Stimulated activated CD4-positive, alpha-beta T cell treated with anti-CD3 and anti-CD28 coated beads, Interleukin-12 subunit alpha, Interleukin-12 subunit beta, amount 100 ng/mL, for 24 hours (primary cell): ENCODE data around the gene THOC2.
"Not testable (repeated sequence)": the region's sequence is repeated elsewhere in the genome, so short reads cannot be mapped to it uniquely, and the experiment has no call there.

ENCODE experiments used
- DNase-seq, 2 experiments: peaks; one replicate each; pipeline ENCODE4 v3.0.0-alpha.2; 2020; ENCODE audit warnings: low read depth in 2 of 2

The THOC2 gene

GRCh38 chrX:123732670-123733363, at the start of gene THOC2:
TSS of gene THOC2 (minus strand) at chrX:123733052. CDS start at chrX:123733022, 30 bp downstream.
- peak; percentile 65 to 73 for DNase-seq

GRCh38 chrX:123781786-123782185, 48.9 kb upstream of the THOC2 start:
- DNase-seq = not testable (repeated sequence)

GRCh38 chrX:123779908-123780396, 47.1 kb upstream of the THOC2 start:
- no peak for DNase-seq

- no peak for DNase-seq
Measured at GRCh38 chrX:123773258-123773988, 40.6 kb upstream of the THOC2 start.

GRCh38 chrX:123771449-123772064, 38.7 kb upstream of the THOC2 start:
- DNase-seq = no peak

- peak; percentile 37 to 70 for DNase-seq
Measured at GRCh38 chrX:123764967-123765871, 32.4 kb upstream of the THOC2 start.

- DNase-seq = not testable (repeated sequence)
Measured at GRCh38 chrX:123759849-123760248, 27.0 kb upstream of the THOC2 start.

- DNase-seq = not testable (repeated sequence)
Measured at GRCh38 chrX:123757794-123758193, 24.9 kb upstream of the THOC2 start.

- DNase-seq = no peak
Measured at GRCh38 chrX:123756320-123756719, 23.5 kb upstream of the THOC2 start.

GRCh38 chrX:123755107-123755506, 22.3 kb upstream of the THOC2 start:
- DNase-seq = no peak

GRCh38 chrX:123753656-123754350, 21.0 kb upstream of the THOC2 start:
- DNase-seq = no peak

GRCh38 chrX:123749643-123750042, 16.8 kb upstream of the THOC2 start:
- no peak for DNase-seq

GRCh38 chrX:123745511-123745910, 12.7 kb upstream of the THOC2 start:
- no peak for DNase-seq

- DNase-seq = no peak
Measured at GRCh38 chrX:123743312-123743711, 10.5 kb upstream of the THOC2 start.

GRCh38 chrX:123742440-123742839, 9.6 kb upstream of the THOC2 start:
- DNase-seq = no peak

- no peak for DNase-seq
Measured at GRCh38 chrX:123740536-123740935, 7.7 kb upstream of the THOC2 start.

GRCh38 chrX:123740006-123740405, 7.2 kb upstream of the THOC2 start:
- no peak for DNase-seq

GRCh38 chrX:123739474-123739873, 6.6 kb upstream of the THOC2 start:
- DNase-seq = no peak

GRCh38 chrX:123738378-123738940, 5.6 kb upstream of the THOC2 start:
- DNase-seq = no peak

GRCh38 chrX:123736333-123736921, 3.6 kb upstream of the THOC2 start:
- no peak for DNase-seq
